NCI-H2081 (cell line): Measurements from ENCODE around the gene KAT6B.
A peak's percentile ranks its signal among the peaks of the same experiment; 100 is the strongest.
"Not testable (repeated sequence)": the region's sequence is repeated elsewhere in the genome, so short reads cannot be mapped to it uniquely, and the experiment has no call there.

ENCODE experiments used
- DNase-seq, 2 experiments: peaks; one replicate each; lab custom pipeline; 2025; lab: John Stamatoyannopoulos, UW

The KAT6B gene

GRCh38 chr10:75037171-75038153 lies 211.1 kb downstream of the KAT6B start:
- DNase-seq: no peak

GRCh38 chr10:75038335-75038734 lies 211.9 kb downstream of the KAT6B start:
- DNase-seq: no peak

- DNase-seq: peak in 1 of 2 experiments; percentile 54
Measured at GRCh38 chr10:75040576-75040975, 214.2 kb downstream of the KAT6B start.

DNA sequence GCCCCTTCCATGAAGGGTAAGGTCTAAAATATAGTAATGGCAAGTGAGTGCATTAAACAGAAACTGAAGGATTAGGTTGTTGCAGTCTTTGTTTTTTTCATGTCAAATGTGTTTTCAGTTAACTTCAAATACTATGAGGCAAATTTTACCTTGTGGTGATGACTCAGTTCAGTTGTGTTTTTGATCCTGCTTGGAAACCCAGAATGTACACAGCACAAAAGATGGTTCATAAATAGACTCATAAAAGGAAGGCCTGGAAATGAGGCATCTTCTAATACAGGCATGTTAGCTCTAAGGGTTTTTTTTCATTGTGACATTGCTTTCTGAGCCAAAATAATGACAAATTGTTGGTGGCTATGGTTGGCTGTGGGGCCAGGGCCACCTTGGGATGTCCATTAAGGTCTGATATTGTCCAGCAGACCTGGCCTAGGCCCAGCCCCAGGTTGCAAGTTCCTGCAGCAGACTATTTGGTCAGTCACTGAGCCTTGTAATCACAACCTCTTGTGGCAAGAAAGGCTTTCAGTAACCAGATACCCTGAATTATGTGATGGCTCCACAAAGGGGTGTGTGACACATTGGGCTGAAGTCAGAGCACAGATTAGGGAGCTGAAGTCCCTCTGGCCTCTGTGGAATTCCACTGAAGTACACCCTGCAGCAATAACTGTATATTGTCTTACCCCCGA lies 216.0 kb downstream of the KAT6B start:
- DNase-seq: no peak

DNA sequence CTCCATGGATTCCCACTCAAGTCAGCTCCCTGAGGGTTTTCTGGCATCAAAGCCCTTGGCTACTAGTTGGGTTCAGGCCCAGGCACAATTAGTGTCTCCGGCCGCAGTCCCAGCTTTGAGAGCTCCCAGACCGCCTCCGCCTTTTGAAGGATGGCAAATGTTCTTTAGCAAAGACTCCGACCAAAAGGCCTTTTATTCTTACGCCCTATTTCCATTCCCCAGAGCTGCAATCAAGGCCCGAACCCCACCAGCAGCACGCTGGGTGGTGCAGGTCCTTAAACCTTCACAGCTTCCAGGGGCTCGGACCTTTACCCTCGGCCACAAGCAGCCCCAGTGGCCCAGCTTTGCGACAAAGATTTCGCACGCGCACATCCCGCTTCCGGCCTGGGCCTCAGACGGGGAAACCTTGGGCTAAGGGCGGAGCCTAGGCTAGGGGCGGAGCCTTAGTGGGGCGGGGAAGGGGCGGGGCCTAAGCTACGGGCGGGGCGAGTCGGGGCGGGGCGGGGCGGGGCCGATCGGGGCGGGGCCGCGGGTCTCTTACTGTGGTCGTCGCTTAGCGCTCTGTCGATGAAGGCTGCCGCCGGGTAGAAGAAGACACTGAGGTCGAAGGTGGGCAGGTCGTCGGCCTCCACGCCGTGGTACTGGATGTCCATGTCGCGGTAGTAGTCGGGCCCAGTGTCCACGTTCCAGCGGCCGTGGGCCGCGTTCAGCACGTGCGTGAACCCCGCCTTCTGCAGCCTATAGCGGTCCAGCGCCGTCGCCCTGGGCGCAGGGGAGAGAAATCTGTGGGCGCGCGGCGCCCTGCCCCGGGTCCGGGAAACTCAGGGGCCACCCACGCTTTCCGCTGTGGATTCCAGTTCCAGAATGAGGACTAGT lies 217.1 kb downstream of the KAT6B start:
- no peak for DNase-seq

GRCh38 chr10:75048669-75049098 lies 222.3 kb downstream of the KAT6B start:
- DNase-seq: no peak

DNA sequence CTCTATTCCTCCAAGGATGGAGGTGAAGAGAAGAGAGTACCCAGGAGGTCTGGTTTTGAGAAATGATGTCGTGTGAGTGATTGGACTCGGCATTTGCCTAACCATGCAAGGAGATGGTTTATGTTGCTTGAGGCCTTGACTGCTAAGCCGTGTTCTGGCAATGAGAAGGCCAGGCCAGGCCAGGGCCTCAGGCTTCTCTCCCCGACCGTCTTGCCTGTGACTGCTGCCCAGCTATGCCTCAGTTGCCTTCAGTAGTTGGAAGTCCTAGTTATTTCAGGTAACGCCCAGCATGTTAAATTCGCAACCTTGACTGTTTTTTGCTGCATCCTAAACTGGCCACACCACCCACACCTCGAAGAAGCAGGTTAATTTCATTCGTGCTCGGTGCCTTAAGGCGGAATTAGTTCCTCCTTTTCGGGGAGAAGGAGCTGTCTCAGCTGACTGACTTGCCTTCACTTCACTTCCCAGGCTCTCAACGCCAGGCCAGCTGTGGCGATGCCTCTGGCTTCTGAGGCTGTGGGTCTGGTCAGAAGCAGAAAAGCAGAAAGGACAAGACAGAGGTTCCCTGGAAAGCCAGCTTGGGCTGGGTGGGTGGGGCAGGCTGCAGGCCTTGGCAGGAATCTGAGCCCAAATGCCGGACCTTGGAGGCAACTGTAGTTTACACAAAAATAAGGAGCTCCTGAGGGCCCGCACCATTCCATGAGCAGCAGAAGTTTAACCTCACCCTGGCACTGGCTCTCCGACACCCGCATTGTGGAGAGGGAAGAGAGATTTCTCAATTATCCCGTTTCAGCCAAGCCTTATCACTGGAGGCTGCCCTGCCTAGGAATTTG lies 223.1 kb downstream of the KAT6B start:
- no peak for DNase-seq

GRCh38 chr10:75050149-75050919 lies 223.9 kb downstream of the KAT6B start:
- DNase-seq: no peak

DNA sequence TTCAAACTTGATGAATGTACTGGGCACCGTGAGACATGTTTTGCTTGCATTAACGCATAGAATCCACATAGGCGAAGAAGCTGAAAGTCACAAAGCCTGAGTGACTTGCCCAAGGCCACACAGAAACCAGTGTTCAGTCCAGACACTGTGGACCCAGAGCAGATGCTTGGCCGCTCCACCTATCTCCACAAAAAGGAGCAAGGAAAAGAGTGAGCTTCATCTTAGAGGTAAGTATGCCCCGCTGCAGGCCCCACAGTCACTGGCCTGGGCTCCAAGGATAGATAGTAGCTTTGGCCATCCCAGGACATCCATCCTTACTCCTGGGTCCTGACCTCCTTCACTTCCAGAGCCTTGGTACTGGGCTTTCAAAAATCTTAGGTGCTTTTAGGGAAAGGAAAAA lies 224.9 kb downstream of the KAT6B start:
- DNase-seq: no peak

DNA sequence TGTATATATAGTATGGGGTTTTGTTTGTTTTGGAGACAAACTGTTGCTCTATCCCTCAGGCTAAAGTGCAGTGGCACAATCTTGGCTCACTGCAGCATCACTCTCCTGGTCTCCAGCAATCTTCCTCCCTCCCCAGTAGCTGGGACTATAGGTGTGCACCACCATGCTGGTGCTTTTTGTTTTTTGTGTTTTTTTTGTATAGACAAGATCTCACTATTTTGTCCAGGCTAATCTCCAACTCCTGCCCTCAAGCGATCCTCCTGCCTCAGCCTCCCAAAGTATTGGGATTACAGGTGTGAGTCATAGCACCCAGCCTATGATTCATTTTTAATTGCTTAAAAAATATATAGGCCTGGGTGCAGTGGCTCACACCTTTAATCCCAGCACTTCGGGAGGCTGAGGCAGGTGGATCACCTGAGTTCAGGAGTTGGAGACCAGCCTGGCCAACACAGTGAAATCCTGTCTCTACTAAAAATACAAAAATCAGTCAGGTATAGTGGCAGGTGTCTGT lies 229.6 kb downstream of the KAT6B start:
- not testable (repeated sequence) for DNase-seq

- DNase-seq: no peak
Measured at GRCh38 chr10:75057680-75058079, 231.3 kb downstream of the KAT6B start.

DNA sequence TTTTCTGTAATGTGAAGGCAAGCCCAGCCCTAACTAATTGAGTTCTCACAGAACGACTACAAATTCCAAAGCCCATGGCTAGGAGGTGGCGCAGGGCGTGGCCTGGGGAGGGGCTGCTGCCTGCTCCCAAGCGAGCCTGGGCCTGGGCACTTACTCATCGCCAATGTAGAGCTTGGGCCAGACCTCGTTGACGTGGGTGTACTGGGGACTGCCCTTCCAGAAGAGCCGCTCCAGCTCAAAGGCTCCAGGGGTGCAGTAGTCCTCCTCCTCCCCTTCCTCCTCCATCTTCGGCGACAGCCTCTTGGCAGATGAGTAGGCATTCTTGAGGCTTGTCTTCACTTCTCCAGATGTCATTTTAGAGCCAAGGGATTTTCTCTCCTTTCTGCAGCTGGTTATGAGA lies 231.8 kb downstream of the KAT6B start:
- DNase-seq: no peak

DNA sequence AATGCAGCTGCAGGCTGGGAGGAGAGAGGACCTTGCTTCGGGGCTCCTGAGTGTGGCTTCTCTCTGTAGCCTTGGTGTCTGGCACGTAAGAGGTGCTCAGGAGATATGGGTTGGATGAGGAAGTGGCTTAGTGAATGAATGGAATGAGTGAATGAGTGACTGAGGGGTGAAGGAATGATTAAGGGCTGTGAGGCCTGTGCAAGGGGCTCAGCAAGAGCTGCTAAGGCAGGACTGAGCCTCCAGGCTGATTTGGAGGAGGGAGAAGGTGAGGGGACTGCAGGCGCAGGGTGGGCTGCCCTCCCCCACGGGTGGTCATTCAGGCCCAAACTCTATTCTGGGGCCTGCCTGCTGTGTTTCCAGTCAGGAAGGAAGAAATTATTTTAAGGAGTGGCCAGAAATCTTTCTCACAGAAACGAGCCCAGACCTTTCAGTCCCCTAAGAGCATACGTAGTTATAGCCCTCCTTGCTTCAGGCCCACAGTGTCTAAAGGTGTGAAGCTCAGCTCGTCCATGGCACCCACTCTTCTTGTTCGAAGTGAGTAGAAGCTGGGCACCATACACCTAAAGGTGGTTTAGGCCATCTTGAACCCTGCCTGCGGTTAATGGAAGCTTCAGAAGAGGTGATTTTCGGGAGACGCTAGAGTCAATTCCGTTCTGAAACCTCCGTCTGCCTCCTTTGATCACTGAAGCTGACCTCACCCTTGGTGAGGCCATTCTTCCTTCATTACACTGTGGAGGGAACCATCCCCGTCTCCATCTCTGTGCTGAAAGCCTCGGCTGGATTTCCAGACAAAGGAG lies 235.5 kb downstream of the KAT6B start:
- no peak for DNase-seq

DNA sequence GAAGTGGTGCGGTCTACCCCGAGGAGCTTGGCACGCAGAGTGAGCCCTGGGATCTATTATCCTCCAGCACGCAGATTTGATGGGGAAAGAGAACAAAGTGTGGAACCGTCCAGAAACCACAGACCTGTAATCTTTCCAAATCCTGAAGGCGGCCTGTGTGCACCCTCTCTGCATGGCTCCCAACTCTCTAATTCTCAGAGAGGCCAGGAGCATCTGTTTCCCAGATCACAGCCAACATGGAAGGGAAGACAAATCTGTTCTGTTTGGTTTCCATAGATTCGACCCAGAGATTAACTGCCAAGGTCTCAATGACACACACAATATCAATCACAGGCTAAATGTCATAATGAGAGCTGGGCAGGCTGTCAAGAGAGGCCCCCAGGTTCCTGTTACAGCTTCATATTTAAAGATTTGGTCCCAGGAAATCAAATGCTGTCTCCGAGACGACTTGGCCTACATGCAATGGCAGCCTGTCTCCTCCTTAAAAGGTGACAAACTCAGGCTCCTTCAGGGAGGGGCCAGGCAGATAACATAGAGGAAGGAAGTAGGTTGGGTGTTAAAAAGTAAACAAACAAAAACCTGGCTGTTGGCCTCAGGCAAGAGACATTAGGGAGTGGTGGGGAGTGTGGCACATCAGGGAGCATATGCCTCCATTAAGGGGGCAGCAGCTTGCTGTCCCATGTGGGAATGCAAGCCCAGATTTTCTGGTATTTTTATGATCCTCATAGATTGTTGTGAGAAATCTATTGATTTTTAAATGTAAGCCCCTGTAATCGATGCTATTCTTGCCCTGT lies 236.3 kb downstream of the KAT6B start:
- no peak for DNase-seq

GRCh38 chr10:75063461-75064230 lies 237.2 kb downstream of the KAT6B start:
- no peak for DNase-seq

GRCh38 chr10:75065076-75065475 lies 238.7 kb downstream of the KAT6B start:
- no peak for DNase-seq

GRCh38 chr10:75066271-75066670 lies 239.9 kb downstream of the KAT6B start:
- DNase-seq: no peak

- no peak for DNase-seq
Measured at GRCh38 chr10:75067272-75067671, 240.9 kb downstream of the KAT6B start.
